ENCODE data around the gene CAMK2A. TPM values are rescaled to one million over a fixed set of nuclear protein-coding genes. Genes with fewer than 3 reads are reported as not detected.

The CAMK2A gene
- total and polyA plus RNA-seq, 2 experiments from 2014 or later: 0.18 TPM; not detected in 1

DNA sequence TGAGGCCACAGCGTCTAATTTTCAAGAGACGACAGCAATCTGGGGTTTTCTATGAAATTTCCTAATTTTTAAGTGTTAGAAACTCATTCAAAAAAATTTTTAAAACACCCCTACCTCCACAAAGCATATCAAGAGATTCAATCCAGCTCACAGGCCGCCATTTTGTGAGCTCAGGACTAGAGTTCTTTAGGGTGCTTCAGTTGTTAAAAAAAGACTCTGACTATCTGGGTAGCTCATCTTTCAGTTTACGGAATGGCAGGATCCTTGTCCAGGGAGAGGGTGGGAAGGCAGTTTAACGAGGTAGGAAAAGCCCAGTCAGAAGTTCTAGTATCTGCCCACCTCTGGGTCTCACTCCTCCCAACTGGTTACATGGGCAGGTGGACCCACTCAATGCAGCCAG is 43.1 kb downstream of the CAMK2A start:
- TF ChIP-seq STAT1 (IDR thresholded peaks at IDR 0.05; ENCODE audit: unreplicated experiment): no peak
- TF ChIP-seq REST (IDR thresholded peaks at IDR 0.05; ENCODE audit: unreplicated experiment): no peak
- TF ChIP-seq ZNF114 (CRISPR knock-in tag; IDR thresholded peaks at IDR 0.05): no peak
- no peak for TF ChIP-seq POLR2AphosphoS5 (IDR thresholded peaks at IDR 0.05; ENCODE audit: low read depth)
- ATAC-seq: no peak

DNA sequence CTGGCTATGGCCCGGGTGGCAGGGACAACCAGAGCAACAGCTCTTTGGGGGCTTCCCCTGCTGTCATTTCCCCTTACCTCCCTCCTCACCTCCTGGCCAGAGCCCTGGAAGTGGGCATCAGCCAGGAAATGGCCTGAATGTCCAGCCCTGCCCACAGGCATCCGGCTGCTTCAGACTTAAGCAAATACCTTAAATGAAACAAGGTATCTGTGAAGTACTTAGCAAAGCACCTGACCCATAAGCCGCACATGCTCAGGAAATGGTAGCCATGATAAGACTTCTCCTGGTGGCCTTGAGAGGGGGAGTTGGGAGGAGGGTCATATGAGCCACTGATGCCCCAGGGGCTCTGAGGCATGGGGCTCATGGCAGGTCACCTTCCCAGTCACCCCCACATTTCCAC is 43.8 kb downstream of the CAMK2A start:
- Histone ChIP-seq H2AFZ (no peak overlapping the region), H3K27me3 (ENCODE audit: insufficient read depth) (no peaks in the 10 kb centered on the region), H3K79me2 (replicated peaks; ENCODE audit: insufficient read depth) (no peaks in the 10 kb centered on the region), H3K27ac (ENCODE audit: low read depth) (no peak overlapping the region), H3K4me3 (no peak overlapping the region), H4K20me1 (replicated peaks; ENCODE audit: insufficient read depth) (no peaks in the 10 kb centered on the region), H3K4me1 (ENCODE audit: insufficient read depth) (no peaks in the 10 kb centered on the region), H3K4me2 (no peak overlapping the region), H3K9me2 (ENCODE audit: insufficient read depth) (no peaks in the 10 kb centered on the region), H3K36me3 (ENCODE audit: insufficient read depth) (no peaks in the 10 kb centered on the region), H3F3A (replicated peaks; ENCODE audit: low read depth) (no peaks in the 10 kb centered on the region)
- ATAC-seq (no peak), DNase-seq (ENCODE audit: low spot score) (no peak)
- Mint-ChIP-seq H3K27ac (no peak overlapping the region), H3K4me3 (no peak overlapping the region), H3K36me3 (ENCODE audit: low read depth) (no peaks in the 10 kb centered on the region), H3K4me1 (peaks cover 3% of the 10 kb centered on the region; the same call in 1 of the 3 replicates), H3K27me3 (ENCODE audit: insufficient read depth, low read depth, poor library complexity) (peaks cover 8% of the 10 kb centered on the region), H3K9me3 (no peaks in the 10 kb centered on the region)
- TF ChIP-seq NANOG (IDR thresholded peaks at IDR 0.05; ENCODE audit: borderline replicate concordance): no peak

More for the DNA sequence above, 43.1 kb downstream of the CAMK2A start:
- Mint-ChIP-seq H3K4me3 (no peak overlapping the region), H3K36me3 (ENCODE audit: low read depth) (no peaks in the 10 kb centered on the region), H3K27me3 (ENCODE audit: insufficient read depth, low read depth, poor library complexity) (peaks cover 8% of the 10 kb centered on the region), H3K27ac (no peak overlapping the region), H3K4me1 (peaks cover 3% of the 10 kb centered on the region; the same call in 1 of the 3 replicates), H3K9me3 (no peaks in the 10 kb centered on the region)
- Histone ChIP-seq H3F3A (replicated peaks; ENCODE audit: low read depth) (no peaks in the 10 kb centered on the region), H3K4me2 (no peak overlapping the region), H3K27ac (ENCODE audit: low read depth) (no peak overlapping the region), H3K4me1 (ENCODE audit: insufficient read depth) (no peaks in the 10 kb centered on the region), H3K4me3 (no peak overlapping the region), H3K79me2 (replicated peaks; ENCODE audit: insufficient read depth) (no peaks in the 10 kb centered on the region), H3K36me3 (ENCODE audit: insufficient read depth) (no peaks in the 10 kb centered on the region), H2AFZ (no peak overlapping the region), H4K20me1 (replicated peaks; ENCODE audit: insufficient read depth) (no peaks in the 10 kb centered on the region), H3K9me2 (ENCODE audit: insufficient read depth) (no peaks in the 10 kb centered on the region), H3K27me3 (ENCODE audit: insufficient read depth) (no peaks in the 10 kb centered on the region)
- no peak for DNase-seq (ENCODE audit: low spot score)

GRCh38 chr5:150245111-150245789 is 44.3 kb downstream of the CAMK2A start:
- Histone ChIP-seq H3K36me3 (ENCODE audit: insufficient read depth) (no peaks in the 10 kb centered on the region), H3K9me2 (ENCODE audit: insufficient read depth) (no peaks in the 10 kb centered on the region), H4K20me1 (replicated peaks; ENCODE audit: insufficient read depth) (no peaks in the 10 kb centered on the region), H3K4me2 (no peak overlapping the region), H3K79me2 (replicated peaks; ENCODE audit: insufficient read depth) (no peaks in the 10 kb centered on the region), H3K4me1 (ENCODE audit: insufficient read depth) (no peaks in the 10 kb centered on the region), H3K4me3 (no peak overlapping the region), H2AFZ (no peak overlapping the region), H3K27me3 (ENCODE audit: insufficient read depth) (no peaks in the 10 kb centered on the region), H3F3A (replicated peaks; ENCODE audit: low read depth) (no peaks in the 10 kb centered on the region), H3K27ac (ENCODE audit: low read depth) (no peak overlapping the region)
- Mint-ChIP-seq H3K9me3 (no peaks in the 10 kb centered on the region), H3K4me1 (peaks cover 3% of the 10 kb centered on the region; the same call in 1 of the 3 replicates), H3K27me3 (ENCODE audit: insufficient read depth, low read depth, poor library complexity) (peaks cover 8% of the 10 kb centered on the region), H3K36me3 (ENCODE audit: low read depth) (no peaks in the 10 kb centered on the region), H3K27ac (no peak overlapping the region), H3K4me3 (no peak overlapping the region)
- DNase-seq (ENCODE audit: low spot score): no peak
- TF ChIP-seq ZNF331 (CRISPR knock-in tag; IDR thresholded peaks at IDR 0.05; ENCODE audit: low read depth) (no peak), CREB1 (CRISPR knock-in tag; IDR thresholded peaks at IDR 0.05; ENCODE audit: low read depth) (no peak), EZH2 (IDR thresholded peaks at IDR 0.05; ENCODE audit: low read depth, unreplicated experiment) (no peak), CTCF (conservative IDR thresholded peaks at IDR 0.05; ENCODE audit: low read depth in 2 of 2) (no peak), ETS1 (IDR thresholded peaks at IDR 0.05) (no peak)
- ATAC-seq: no peak
